MCF 10A (cell line): ENCODE data around the gene DHODH. TPM values are rescaled to one million over a fixed set of nuclear protein-coding genes. Genes with fewer than 3 reads are reported as not detected.
A peak's percentile ranks its signal among the peaks of the same experiment; 100 is the strongest.

Experiments
- BruUV-seq: library from RNA; stranded (reverse); fragments of 400-500 nt; replicated peaks from 2 replicates; lab custom pipeline; 2021; lab: Mats Ljungman, UMichigan
- CTCF ChIA-PET: fragments of 300-600 bp; sonication (Branson Sonifier 250); formaldehyde crosslinking; extraction: SDS; loops from one replicate; lab custom pipeline; 2021; ENCODE audit warnings: antibody characterized with exemption, inconsistent platforms; lab: Yijun Ruan, JAX
- POLR2A ChIA-PET: fragments of 300-600, 350-650 bp; sonication (Branson Sonifier 250); formaldehyde crosslinking; extraction: SDS; loops from one replicate; lab custom pipeline; 2020; ENCODE audit warnings: antibody characterized with exemption, inconsistent platforms; lab: Yijun Ruan, JAX
- DNase-seq: peaks from one replicate; pipeline ENCODE4 v3.0.0-alpha.2; 2018; ENCODE audit not compliant: unreplicated experiment
- H3K27ac Mint-ChIP-seq: one replicate; pipeline ENCODE4 v1.8.0; 2022; ENCODE audit warnings: mild to moderate bottlenecking, low read depth, mixed read lengths; ENCODE audit not compliant: unreplicated experiment
- H3K27me3 Mint-ChIP-seq: one replicate; pipeline ENCODE4 v1.8.0; 2022; ENCODE audit warnings: mixed read lengths; ENCODE audit not compliant: insufficient read depth, unreplicated experiment
- H3K36me3 Mint-ChIP-seq: one replicate; pipeline ENCODE4 v1.8.0; 2022; ENCODE audit warnings: mild to moderate bottlenecking, moderate library complexity, mixed read lengths; ENCODE audit not compliant: insufficient read depth, unreplicated experiment
- H3K4me1 Mint-ChIP-seq: one replicate; pipeline ENCODE4 v1.8.0; 2022; ENCODE audit warnings: mixed read lengths; ENCODE audit not compliant: insufficient read depth, unreplicated experiment
- H3K4me3 Mint-ChIP-seq: one replicate; pipeline ENCODE4 v1.8.0; 2022; ENCODE audit warnings: mild to moderate bottlenecking, moderate library complexity, mixed read lengths; ENCODE audit not compliant: unreplicated experiment
- H3K9me3 Mint-ChIP-seq: one replicate; pipeline ENCODE4 v1.8.0; 2022; ENCODE audit warnings: mixed read lengths; ENCODE audit not compliant: unreplicated experiment
- intact Hi-C: fragments of 100-400 bp; cut with micrococcal nuclease; formaldehyde crosslinking; loops from 2 replicates; pipeline ENCODE4 v1.14.1; 2022
- total RNA-seq: library from RNA; stranded (reverse); gene quantifications from 2 replicates; pipeline ENCODE4 v1.2.3, GENCODE V29; 2022
- TF ChIP-seq, protein P1 (sequence below): fragments of 200-600 bp; IDR thresholded peaks from one replicate; pipeline ENCODE4 v1.8.0; 2022; ENCODE audit warnings: antibody characterized with exemption, mild to moderate bottlenecking; ENCODE audit not compliant: unreplicated experiment

Gene DHODH
- total RNA-seq, 1 experiment from 2014 or later, result 13.5 TPM

DNA sequence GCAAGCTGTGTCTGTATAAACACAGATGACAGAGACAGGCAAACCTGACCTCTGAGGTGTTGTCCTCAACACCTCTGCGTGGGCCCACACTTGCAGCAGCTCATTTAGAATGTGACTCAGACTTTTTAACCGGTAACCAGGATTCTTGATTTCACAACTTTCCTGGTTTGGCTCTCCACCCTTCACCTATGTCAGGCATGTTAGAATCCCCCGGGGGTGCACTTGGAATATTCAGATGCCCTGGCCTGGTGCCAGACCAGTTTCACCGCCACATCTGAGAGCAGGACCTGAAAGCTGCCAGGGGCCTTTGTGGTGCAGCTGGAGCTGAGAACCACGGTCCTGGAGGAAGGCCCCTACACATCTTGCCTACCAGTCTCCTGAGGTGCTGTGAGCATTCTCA is 4.8 kb downstream of the DHODH start:
- no TSS peak for BruUV-seq
- Mint-ChIP-seq H3K9me3 (no peaks in the 10 kb centered on the region), H3K4me3 (no peak overlapping the region), H3K27me3 (no peaks in the 10 kb centered on the region), H3K4me1 (peaks cover 20% of the 10 kb centered on the region), H3K27ac (peak overlapping the region; percentile 11), H3K36me3 (peaks cover 36% of the 10 kb centered on the region)
- CTCF ChIA-PET, result interaction anchor here (0.5 to 1.6 kb wide), 3 partner anchors 54 to 1057 kb away, joined by 3 to 6 read pairs (median 4); no protein-coding TSS in a partner anchor
- DNase-seq, result peak; percentile 95
- TF ChIP-seq, protein P1, sequence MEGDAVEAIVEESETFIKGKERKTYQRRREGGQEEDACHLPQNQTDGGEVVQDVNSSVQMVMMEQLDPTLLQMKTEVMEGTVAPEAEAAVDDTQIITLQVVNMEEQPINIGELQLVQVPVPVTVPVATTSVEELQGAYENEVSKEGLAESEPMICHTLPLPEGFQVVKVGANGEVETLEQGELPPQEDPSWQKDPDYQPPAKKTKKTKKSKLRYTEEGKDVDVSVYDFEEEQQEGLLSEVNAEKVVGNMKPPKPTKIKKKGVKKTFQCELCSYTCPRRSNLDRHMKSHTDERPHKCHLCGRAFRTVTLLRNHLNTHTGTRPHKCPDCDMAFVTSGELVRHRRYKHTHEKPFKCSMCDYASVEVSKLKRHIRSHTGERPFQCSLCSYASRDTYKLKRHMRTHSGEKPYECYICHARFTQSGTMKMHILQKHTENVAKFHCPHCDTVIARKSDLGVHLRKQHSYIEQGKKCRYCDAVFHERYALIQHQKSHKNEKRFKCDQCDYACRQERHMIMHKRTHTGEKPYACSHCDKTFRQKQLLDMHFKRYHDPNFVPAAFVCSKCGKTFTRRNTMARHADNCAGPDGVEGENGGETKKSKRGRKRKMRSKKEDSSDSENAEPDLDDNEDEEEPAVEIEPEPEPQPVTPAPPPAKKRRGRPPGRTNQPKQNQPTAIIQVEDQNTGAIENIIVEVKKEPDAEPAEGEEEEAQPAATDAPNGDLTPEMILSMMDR, result no peak
- POLR2A ChIA-PET, result interaction anchor here (0.6 to 1.4 kb wide), 5 partner anchors 51 to 131 kb away, joined by 3 to 4 read pairs (median 3); partner anchors contain the start of genes DHX38, IST1 and TXNL4B
- intact Hi-C loops, result no loop called here

DNA sequence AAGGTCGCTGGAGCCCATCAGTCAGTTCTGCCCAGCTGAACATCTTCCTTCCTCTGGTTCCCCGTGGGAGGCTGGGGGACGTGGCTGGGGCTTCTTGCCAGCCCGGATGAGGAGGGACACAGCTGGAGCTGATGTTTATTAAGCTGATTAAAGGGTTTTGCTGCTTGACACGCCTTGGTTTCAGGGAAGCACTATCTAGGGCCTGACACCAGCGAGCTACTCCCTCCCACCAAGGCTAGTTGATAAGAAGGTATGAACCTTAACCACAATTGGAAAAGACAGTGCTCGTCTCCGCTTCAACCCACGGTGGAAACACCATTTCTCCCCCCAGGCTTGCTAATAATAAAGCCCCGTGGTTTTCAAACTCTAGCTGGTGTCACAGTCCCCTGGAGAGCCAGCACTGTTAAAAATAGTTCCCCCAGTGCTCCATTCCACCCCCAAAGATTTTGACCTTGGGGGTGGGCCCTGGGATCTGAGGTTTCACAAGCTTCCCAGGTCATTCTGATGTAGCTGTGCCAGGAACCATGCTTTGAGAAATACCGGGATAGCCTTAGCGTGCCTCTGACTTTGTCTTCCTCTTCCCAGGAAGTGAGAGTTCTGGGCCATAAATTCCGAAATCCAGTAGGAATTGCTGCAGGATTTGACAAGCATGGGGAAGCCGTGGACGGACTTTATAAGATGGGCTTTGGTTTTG is 5.5 kb downstream of the DHODH start:
- intact Hi-C loops, result no loop called here
- Mint-ChIP-seq H3K27me3 (no peaks in the 10 kb centered on the region), H3K9me3 (no peaks in the 10 kb centered on the region), H3K4me3 (no peak overlapping the region), H3K36me3 (peaks cover 30% of the 10 kb centered on the region), H3K27ac (peak overlapping the region; percentile 11), H3K4me1 (peaks cover 20% of the 10 kb centered on the region)
- TF ChIP-seq, protein P1, result no peak
- POLR2A ChIA-PET, result interaction anchor here (0.7 to 1.4 kb wide), 4 partner anchors 53 to 132 kb away, joined by 3 to 4 read pairs (median 4); partner anchors contain the start of genes DHX38, IST1 and TXNL4B
- CTCF ChIA-PET, result interaction anchor here (0.5 to 1.6 kb wide), 5 partner anchors 53 to 1056 kb away, joined by 3 to 6 read pairs (median 3); no protein-coding TSS in a partner anchor
- no peak for DNase-seq
- BruUV-seq, result no TSS peak

DNA sequence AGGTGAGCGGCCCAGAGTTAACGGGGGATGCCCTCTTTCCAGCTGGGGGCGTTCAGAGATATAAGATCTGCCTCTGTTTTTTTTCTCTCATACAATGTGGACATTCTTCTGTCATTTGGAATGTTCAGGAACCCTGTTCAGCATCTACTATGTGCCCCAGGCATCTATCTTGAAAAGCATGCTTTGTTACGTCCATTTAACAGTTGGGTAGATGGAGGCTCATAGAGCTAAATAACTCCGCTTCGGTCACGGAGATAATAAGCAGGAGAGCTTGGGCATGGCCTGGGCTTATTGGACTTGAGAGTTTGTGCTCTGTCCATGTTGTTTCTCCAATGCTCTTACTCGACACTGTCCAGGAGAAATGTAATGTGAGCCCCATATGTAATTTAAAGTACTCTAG is 6.1 kb downstream of the DHODH start:
- Mint-ChIP-seq H3K4me3 (no peak overlapping the region), H3K27ac (no peak overlapping the region), H3K4me1 (peaks cover 20% of the 10 kb centered on the region), H3K36me3 (peaks cover 30% of the 10 kb centered on the region), H3K9me3 (no peaks in the 10 kb centered on the region), H3K27me3 (no peaks in the 10 kb centered on the region)
- no TSS peak for BruUV-seq
- CTCF ChIA-PET, result interaction anchor here (0.6 to 1.6 kb wide), 2 partner anchors 84 to 507 kb away, joined by 3 read pairs; no protein-coding TSS in a partner anchor
- no peak for DNase-seq
- TF ChIP-seq, protein P1, result no peak
- POLR2A ChIA-PET, result no interaction called here
- intact Hi-C loops, result no loop called here

DNA sequence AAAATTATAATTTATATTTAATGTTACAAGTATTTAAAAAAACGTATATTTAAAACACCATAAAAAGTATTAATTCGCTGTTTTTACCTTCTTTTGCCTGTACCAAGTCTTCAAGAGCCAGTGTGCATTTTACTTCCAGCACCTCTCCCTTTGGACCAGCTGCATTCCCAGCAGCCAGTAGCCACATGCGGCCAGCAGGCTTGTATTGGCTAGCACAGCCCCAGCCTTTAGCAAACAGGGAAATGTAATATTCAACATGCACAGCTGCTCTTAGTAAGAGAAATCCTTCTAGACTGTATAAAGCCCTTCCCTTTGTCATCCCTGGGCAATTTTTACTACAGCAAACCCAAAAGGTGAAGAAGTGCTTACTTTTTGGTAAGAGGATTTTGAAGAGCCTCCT is 6.6 kb downstream of the DHODH start:
- peaks cover 20% of the 10 kb centered on the region for H3K4me1 Mint-ChIP-seq
- H3K27ac Mint-ChIP-seq, result no peak overlapping the region
- ChIA-PET CTCF (interaction anchor here (1.6 kb wide), 1 partner anchor 83 kb away, joined by 3 read pairs; no protein-coding TSS in a partner anchor), POLR2A (no interaction called here)
- TF ChIP-seq, protein P1, result no peak
- H3K4me3 Mint-ChIP-seq, result no peak overlapping the region
- no peaks in the 10 kb centered on the region for H3K27me3 Mint-ChIP-seq
- H3K36me3 Mint-ChIP-seq, result peaks cover 30% of the 10 kb centered on the region
- H3K9me3 Mint-ChIP-seq, result no peaks in the 10 kb centered on the region
- intact Hi-C loops, result no loop called here
- no TSS peak for BruUV-seq
- DNase-seq, result no peak
